GM08714 (cell line): ENCODE data around the gene THBS3.
"Not testable (repeated sequence)": the region's sequence is repeated elsewhere in the genome, so short reads cannot be mapped to it uniquely, and the experiment has no call there.

ENCODE experiments used
- H3K4me3 ChIP-seq: fragments of 200-500 bp; sonication (Bioruptor generic); 2 replicates; pipeline ENCODE4 v1.5.1; 2014; ENCODE audit warnings: mild to moderate bottlenecking, low read length, inconsistent platforms
- ZNF274 ChIP-seq: IDR thresholded peaks from 2 replicates; pipeline ENCODE4 v1.6.1; 2012; ENCODE audit warnings: mild to moderate bottlenecking, low read depth, low read length

Gene THBS3

DNA sequence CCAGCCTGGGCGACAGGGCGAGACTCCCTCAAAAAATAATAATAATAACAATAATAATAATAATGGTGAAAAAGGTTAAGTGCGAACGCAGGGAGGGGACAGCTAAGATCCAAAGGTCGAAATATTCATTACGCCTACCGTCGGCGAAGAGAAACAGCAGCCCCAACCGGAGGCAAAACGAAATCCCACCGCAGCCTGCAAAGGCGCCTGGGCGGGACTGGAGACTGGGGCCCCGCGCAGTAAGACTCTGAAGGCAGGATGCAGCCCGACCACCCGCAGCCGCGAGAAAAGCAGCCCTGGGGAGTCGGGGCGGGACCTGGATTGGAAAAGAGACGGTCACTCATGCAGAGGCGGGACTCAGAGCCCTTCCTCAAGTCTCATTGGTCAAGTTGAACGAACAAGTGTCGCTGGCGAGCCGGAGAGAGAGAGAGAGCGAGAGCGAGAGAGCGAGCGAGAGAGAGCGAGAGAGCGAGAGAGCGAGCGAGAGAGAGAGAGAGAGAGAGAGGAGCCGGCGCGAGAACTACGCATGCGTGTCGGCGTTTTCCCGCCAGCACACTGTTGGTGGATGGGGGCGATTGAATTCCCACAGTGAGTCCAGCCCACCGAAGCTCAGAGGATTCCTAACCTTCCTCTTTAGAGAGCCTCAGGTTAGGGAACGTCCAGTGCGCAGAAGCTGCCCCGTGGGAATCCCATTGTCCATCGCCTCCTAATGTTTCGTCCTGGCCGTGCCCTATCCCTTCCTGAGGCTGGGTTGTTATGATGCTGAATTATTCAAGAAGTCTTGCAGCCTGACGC, 36.9 kb upstream of the THBS3 start:
- no peak for TF ChIP-seq ZNF274
- H3K4me3 ChIP-seq = peak overlapping the region; percentile 79

- peak overlapping the region; percentile 79; the same call in 1 of the 2 replicates for H3K4me3 ChIP-seq
- no peak for TF ChIP-seq ZNF274
These were observed 35.2 kb upstream of the THBS3 start for GRCh38 chr1:155242805-155243358.

- no peak overlapping the region for H3K4me3 ChIP-seq
- no peak for TF ChIP-seq ZNF274
These were observed 34.2 kb upstream of the THBS3 start for GRCh38 chr1:155241841-155242264.

GRCh38 chr1:155241069-155241679, 33.5 kb upstream of the THBS3 start:
- peak overlapping the region; percentile 76; the same call in 1 of the 2 replicates for H3K4me3 ChIP-seq
- no peak for TF ChIP-seq ZNF274

GRCh38 chr1:155236451-155236850, 28.8 kb upstream of the THBS3 start:
- TF ChIP-seq ZNF274 = no peak
- H3K4me3 ChIP-seq = no peak overlapping the region

DNA sequence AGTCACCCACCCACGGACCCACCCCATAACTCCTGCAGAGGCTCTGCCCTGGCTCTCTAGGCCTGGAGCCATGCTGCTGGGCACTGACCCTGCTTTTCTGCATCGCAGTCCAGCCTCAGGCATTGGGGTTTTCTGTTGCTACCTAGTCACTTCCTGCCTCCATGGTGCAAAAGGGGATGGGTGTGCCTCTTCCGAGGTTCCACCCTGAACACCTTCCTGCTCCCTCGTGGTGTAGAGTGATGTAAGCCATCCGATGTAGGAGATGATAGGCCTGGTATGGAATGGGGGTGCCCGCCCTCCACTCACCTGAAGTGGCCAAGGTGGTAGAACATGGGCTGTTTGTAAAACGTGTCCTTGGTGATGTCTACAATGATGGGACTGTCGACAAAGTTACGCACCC, 27.7 kb upstream of the THBS3 start:
- H3K4me3 ChIP-seq = not testable (repeated sequence)

GRCh38 chr1:155233502-155233901, 25.8 kb upstream of the THBS3 start:
- H3K4me3 ChIP-seq = not testable (repeated sequence)

GRCh38 chr1:155232001-155232978, 24.6 kb upstream of the THBS3 start:
- H3K4me3 ChIP-seq = not testable (repeated sequence)

DNA sequence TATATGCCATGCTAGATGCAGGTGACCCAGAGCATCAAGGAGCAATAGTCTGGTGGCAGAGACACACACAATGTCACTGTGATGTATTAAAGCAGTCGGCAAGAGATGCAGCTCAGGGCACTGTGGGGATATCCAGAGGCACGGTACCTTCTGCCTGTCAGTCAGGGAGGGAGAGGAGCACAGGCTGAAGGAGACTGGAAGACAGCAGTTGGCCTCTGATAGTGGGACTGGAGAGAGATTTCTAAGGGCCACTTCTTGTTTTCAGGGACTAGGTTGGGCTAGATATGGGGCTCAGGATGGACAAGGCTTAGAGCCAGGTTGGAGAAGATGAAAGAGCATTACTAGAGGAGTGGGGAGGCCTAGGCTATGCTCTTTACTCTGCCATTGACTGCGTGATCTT, 23.6 kb upstream of the THBS3 start:
- not testable (repeated sequence) for H3K4me3 ChIP-seq

GRCh38 chr1:155228096-155228427, 20.4 kb upstream of the THBS3 start:
- peak overlapping the region; percentile 52; the same call in 1 of the 2 replicates for H3K4me3 ChIP-seq
- TF ChIP-seq ZNF274 = no peak

DNA sequence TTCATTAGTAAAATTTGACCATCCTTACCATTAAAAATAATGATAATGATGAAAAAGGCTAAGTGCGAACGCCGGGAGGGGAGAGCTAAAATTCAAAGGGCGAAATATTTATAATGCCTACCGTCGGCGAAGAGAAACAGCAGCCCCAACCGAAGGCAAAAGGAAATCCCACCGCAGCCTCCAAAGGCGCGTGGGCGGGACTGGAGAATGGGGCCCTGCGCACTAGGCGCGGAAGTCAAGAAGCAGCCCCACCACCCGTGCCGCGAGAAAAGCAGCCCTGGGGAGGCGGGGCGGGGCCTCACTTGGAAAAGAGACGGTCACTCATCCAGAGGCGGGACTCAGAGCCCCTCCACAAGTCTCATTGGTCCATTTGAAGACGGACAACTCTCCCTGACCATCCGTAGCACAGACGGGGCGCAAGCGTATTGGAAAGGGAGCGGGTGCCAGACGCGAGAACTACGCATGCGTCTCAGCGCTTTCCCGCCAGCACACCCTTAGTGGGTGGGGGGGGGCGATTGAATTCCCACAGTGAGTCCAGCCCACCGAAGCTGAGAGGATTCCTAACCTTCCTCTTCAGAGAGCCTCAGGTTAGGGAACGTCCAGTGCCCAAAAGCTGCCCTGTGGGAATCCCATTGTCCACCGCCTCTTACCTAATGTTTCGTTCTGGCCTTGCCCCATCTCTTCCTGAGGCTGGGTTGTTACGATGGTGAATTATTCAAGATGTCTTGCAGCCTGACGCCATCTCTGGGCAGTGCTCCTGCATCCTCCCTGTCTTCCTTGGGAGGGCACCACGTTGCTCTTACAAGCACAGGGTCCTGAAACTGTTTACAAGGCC, 19.8 kb upstream of the THBS3 start:
- peak overlapping the region; percentile 79 for H3K4me3 ChIP-seq
- no peak for TF ChIP-seq ZNF274

- H3K4me3 ChIP-seq = peak overlapping the region; percentile 79
- no peak for TF ChIP-seq ZNF274
These were observed 19.2 kb upstream of the THBS3 start for GRCh38 chr1:155226910-155227260.

- H3K4me3 ChIP-seq = peak overlapping the region; percentile 79
- no peak for TF ChIP-seq ZNF274
These were observed 18.7 kb upstream of the THBS3 start for GRCh38 chr1:155226188-155226909.

GRCh38 chr1:155225404-155225759, 17.7 kb upstream of the THBS3 start:
- H3K4me3 ChIP-seq = not testable (repeated sequence)
